ENCODE data around the gene PCYT1A.

Gene PCYT1A

GRCh38 chr3:196194542-196194915, 93.0 kb downstream of the PCYT1A start:
- TF ChIP-seq CTCF (IDR thresholded peaks at IDR 0.05; ENCODE audit: control insufficient read depth, extremely low read depth, insufficient read depth), result no peak
- DNase-seq (ENCODE audit: low read depth), result no peak
- no peak overlapping the region for H3K4me3 ChIP-seq (ENCODE audit: low read depth, low read length)

GRCh38 chr3:196193736-196194541, 93.6 kb downstream of the PCYT1A start:
- no peak for DNase-seq (ENCODE audit: low read depth)
- no peak for TF ChIP-seq CTCF (IDR thresholded peaks at IDR 0.05; ENCODE audit: control insufficient read depth, extremely low read depth, insufficient read depth)
- H3K4me3 ChIP-seq (ENCODE audit: low read depth, low read length), result no peak overlapping the region

GRCh38 chr3:196193133-196193735, 94.3 kb downstream of the PCYT1A start:
- DNase-seq (ENCODE audit: low read depth), result no peak
- H3K4me3 ChIP-seq (ENCODE audit: low read depth, low read length), result no peak overlapping the region
- no peak for TF ChIP-seq CTCF (IDR thresholded peaks at IDR 0.05; ENCODE audit: control insufficient read depth, extremely low read depth, insufficient read depth)

GRCh38 chr3:196192524-196193051, 94.9 kb downstream of the PCYT1A start:
- peak; percentile 59 for DNase-seq (ENCODE audit: low read depth)
- no peak for TF ChIP-seq CTCF (IDR thresholded peaks at IDR 0.05; ENCODE audit: control insufficient read depth, extremely low read depth, insufficient read depth)
- H3K4me3 ChIP-seq (ENCODE audit: low read depth, low read length), result no peak overlapping the region

- no peak overlapping the region for H3K4me3 ChIP-seq (ENCODE audit: low read depth, low read length)
Observed at GRCh38 chr3:196192036-196192523, 95.4 kb downstream of the PCYT1A start.

More at GRCh38 chr3:196192036-196192523, 95.4 kb downstream of the PCYT1A start:
- no peak for TF ChIP-seq CTCF (IDR thresholded peaks at IDR 0.05; ENCODE audit: control insufficient read depth, extremely low read depth, insufficient read depth)
- DNase-seq (ENCODE audit: low read depth), result no peak
